HG03565 (cell line): ENCODE data around the gene KLRC4.
"Not testable (repeated sequence)": the region's sequence is repeated elsewhere in the genome, so short reads cannot be mapped to it uniquely, and the experiment has no call there.

Source experiments
- ATAC-seq: cut with Tn5 transposase; IDR thresholded peaks from one replicate; pipeline ENCODE4 v1.9.1; 2021; ENCODE audit warnings: mild to moderate bottlenecking, moderate library complexity; ENCODE audit not compliant: unreplicated experiment

The KLRC4 gene, protein sequence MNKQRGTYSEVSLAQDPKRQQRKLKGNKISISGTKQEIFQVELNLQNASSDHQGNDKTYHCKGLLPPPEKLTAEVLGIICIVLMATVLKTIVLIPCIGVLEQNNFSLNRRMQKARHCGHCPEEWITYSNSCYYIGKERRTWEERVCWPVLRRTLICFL

DNA sequence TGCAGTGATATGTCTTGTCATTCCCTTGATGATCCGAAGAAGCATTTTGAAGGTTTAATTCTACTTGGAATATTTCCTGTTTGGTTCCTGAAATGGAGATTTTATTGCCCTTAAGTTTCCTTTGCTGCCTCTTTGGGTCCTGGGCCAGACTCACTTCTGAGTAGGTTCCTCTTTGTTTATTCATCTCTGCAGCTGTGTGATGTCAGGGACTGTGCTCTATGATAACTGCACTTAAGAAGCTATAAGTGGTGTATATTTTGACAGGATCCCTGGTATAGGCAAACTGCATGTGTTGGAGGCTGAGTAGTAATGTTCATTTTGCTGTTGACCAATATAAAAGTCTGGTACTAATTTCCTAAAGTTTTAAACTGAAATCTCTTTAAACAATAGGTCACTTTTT, at the start of gene KLRC4:
KLRC4 (minus strand) TSS at position 366 of the 400 bp plus-strand sequence; CDS start at position 184, 182 bp downstream.
- ATAC-seq, result no peak

DNA sequence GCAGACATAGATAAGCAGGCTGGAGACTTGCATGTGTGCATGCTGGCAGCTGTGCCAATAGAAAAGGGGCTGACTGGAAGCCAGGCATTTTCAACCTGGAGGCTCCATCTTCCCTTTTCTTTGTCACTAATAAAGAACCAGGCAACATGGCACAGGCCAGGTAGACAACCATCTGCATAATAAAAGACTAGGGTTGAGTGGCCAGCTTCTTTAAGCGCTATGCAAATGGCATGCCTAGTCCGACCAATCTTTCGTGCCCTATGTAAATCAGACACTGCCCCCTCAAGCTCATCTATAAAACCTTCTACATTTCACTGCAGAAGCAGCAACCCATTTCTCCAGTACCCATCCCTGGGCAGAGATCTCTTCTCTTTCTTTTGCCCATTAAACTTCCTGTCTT, 48.2 kb upstream of the KLRC4 start:
- ATAC-seq, result no peak

DNA sequence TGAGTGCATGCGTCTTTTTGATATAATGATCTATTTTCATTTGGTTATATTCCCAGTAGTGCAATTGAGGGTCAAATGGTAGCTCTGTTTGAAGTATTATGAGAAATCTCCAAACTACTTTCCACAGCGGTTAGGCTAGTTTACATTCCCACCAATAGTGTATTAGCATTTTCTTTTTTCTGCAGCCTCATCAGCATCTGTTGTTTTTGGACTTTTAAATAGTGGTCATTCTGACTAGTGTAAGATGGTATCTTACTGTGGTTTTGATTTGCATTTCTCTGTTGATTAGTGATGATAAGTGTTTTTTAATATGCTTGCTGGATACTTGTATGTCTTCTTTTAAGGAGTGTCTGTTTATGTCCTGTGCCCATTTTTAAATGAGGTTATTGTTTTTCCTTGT, 47.3 kb upstream of the KLRC4 start:
- no peak for ATAC-seq

DNA sequence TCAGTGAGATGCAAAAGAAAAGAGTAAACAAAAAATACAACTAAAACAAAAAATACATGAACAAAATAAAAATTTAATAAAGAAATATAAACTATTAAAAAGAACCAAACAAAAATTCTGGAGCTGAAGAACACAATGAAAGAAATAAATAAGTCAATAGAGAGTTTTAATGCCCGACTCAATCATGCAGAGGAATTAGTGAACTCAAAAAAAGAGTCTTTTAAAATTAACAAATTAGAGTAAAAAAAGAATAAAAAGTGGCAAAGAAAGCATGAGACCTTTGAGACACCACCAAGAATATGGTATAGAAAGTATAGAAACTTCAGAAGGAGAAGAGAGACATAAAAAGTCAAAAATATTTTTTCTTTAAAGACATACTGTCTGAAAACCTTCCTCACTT, 46.2 kb upstream of the KLRC4 start:
- ATAC-seq, result no peak

DNA sequence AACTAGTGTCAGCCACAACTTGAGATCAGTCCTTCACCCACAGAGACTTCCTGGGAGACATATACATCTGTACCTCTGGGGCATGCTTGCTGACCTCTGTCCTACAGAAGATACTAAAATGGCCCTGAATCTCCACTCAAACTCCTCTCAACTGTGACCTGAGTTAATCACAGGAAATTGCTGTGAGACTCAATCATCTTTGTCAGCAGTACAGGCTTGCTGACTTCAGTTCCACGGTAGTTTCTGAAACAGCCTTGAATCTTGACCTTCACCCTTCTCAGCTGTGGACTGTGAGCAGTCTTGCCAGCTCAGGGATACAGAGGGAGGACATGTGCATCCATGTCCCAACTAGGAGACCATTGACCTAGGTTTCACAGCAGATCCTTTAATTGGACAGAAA, 45.0 kb upstream of the KLRC4 start:
- ATAC-seq, result no peak

DNA sequence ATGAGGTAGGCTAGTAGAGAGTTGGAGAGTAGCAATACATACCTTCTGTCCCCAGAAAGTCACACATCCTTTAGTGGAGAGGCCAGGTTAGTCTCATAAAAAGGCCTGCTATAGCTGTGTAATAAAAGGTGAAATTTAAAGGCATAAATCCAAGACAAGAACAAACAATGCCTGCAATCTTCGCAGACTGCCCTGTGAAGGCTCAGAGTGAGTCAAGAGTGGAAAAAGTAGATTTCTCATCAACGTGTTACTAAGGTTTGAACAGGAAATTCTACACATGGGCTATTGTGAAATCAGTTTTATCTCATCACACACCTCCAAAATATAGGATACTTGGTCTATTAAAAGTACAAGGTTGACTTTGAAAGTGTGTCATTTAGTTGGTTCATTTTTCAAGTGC, 43.6 kb upstream of the KLRC4 start, which contains the start of gene KLRC1:
KLRC1 (minus strand) TSS at position 222 of the 400 bp plus-strand sequence. CDS start 2,221 bp downstream, outside the sequence.
- no peak for ATAC-seq

DNA sequence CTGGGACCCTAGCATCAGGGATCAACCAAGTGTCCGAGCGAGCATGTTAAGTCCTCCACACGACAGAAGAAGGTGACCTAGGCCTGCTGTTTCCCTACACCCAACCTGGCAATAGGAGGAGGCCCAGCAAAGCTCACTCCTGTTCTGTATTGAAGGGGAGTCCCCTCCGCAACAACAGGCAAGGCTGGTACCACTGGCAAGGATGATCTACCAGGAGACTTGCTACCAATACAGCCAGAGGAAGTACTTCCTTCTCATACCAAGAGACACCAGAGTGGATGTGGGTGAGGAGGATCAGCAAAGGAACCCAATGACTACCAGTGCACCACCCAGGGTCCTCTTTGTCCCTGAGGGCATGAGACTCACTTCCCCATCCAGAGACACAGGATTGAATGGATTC, 38.7 kb upstream of the KLRC4 start:
- no peak for ATAC-seq

DNA sequence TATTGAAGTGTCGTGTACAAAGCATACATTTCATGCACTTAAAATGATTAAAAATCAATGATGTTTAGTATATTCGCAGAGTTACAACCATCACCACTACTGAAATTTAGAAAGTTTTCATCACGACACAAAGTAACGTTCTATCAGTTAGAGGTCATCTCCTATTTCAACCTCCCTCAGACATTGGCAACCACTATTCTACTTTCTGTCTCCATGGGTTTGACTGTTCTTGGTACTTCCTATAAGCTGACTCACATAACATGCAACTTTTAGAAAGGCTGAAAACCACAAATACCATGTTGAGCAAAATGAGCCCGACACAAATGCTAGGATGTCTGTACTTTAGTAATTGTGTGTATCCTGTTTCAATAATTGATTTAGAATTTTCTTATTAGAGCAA, 36.5 kb upstream of the KLRC4 start:
- ATAC-seq, result not testable (repeated sequence)

DNA sequence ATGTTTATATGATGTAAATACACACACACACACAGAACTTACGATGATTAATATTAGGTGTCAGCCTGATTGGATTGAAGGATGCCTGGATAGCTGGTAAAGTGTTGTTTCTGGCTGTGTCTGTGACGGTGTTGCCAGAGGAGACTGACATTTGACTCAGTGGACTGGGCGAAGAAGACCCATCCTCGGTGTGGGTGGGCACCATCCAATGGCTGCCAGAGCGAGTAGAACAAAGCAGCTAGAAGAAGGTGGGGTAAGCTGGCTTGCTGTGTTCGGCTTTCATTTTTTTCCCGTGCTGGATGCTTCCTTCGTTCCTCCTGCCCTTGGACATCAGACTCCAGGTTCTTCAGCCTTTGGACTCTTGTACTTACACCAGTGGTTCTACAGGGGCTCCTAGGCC, 31.6 kb upstream of the KLRC4 start:
- not testable (repeated sequence) for ATAC-seq

DNA sequence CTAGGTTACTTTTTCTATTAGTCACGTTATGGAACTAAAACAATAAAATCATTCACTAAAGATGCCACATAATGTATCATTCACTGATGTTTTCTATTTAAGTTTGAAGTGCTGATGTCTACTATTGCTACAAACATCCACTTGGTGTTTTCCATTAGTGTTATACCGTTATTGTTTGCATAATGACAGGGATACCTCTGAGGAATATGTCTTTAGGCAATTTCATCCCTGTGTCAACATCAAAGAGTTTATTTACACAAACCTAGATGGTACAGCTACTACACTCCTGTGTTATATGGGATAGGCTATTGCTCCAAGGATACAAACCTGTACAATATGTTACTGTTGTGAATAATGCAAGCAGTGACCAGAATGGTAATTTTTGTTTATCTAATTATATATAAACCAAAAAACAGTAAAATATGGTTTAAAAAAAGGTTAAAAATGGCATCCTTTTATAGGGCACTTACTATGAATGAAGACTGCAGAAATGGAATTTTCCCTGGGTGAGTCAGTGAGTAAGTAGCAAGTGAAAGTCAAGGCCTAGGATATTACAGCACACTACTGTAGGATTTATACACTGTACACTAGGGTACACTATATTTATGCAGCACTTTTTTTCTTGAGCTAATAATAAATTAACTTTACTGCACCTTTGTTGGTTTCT, 30.2 kb upstream of the KLRC4 start:
- not testable (repeated sequence) for ATAC-seq

DNA sequence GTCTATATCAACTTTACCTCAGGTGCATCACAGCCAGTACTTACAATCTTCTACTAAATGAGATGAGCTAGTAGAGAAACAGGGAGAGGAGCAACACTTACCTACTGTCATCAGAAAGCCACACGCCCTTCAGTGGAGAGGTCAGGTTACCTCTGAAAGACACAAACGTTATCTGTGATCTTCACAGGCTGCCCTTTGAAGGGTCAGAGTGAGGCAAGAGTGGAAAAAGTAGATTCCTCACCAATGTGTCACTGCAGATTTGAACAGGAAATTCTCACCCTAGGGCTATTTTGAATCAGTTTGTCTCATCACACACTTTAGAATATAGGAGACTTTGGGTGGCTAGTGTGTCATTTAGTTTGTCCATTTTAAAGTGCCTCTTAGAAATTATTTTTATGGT, 28.0 kb upstream of the KLRC4 start:
- not testable (repeated sequence) for ATAC-seq

DNA sequence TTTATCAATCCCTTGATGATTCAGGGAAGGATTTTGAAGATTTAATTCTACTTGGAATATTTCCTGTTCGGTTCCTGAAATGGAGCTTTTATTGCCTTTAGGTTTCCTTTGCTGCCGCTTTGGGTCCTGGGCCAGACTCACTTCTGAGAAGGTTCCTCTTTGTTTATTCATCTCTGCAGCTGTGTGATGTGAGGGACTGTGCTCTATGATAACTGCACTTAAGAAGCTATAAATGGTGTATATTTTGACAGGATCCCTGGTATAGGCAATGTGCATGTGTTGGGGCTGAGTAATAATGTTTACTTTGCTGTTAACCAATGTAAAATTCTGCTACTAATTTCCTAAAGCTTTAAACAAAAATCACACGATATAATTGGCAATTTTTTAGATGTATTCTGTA, 26.3 kb upstream of the KLRC4 start, which contains the start of gene KLRC2:
KLRC2 (minus strand) TSS at position 195 of the 400 bp plus-strand sequence; CDS start at position 171, 24 bp downstream.
- not testable (repeated sequence) for ATAC-seq

DNA sequence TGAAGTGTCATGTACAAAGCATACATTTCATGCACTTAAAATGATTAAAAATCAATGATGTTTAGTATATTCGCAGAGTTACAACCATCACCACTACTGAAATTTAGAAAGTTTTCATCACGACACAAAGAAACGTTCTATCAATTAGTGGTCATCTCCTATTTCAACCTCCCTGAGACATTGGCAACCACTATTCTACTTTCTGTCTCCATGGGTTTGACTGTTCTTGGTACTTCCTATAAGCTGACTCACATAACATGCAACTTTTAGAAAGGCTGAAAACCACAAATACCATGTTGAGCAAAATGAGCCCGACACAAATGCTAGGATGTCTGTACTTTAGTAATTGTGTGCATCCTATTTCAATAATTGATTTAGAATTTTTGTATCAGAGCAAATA, 21.1 kb upstream of the KLRC4 start:
- not testable (repeated sequence) for ATAC-seq

DNA sequence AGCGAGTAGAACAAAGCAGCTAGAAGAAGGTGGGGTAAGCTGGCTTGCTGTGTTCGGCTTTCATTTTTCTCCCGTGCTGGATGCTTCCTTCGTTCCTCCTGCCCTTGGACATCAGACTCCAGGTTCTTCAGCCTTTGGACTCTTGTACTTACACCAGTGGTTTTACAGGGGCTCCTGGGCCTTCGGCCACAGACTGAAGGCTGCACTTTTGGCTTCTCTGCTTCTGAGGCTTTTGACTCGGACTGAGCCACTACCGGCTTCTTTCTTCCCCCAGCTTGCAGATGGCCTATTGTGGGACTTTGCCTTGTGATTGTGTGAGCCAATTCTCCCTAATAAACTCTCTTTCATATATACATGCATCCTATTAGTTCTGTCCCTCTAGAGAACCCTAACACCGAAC, 16.4 kb upstream of the KLRC4 start:
- not testable (repeated sequence) for ATAC-seq

DNA sequence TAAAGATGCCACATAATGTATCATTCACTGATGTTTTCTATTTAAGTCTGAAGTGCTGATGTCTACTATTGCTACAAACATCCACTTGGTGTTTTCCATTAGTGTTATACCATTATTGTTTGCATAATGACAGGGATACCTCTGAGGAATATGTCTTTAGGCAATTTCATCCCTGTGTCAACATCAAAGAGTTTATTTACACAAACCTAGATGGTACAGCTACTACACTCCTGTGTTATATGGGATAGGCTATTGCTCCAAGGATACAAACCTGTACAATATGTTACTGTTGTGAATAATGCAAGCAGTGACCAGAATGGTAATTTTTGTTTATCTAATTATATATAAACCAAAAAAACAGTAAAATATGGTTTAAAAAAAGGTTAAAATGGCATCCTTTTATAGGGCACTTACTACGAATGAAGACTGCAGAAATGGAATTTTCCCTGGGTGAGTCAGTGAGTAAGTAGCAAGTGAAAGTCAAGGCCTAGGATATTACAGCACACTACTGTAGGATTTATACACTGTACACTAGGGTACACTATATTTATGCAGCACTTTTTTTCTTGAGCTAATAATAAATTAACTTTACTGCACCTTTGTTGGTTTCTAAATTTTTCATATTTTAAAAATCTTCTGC, 14.8 kb upstream of the KLRC4 start:
- not testable (repeated sequence) for ATAC-seq

DNA sequence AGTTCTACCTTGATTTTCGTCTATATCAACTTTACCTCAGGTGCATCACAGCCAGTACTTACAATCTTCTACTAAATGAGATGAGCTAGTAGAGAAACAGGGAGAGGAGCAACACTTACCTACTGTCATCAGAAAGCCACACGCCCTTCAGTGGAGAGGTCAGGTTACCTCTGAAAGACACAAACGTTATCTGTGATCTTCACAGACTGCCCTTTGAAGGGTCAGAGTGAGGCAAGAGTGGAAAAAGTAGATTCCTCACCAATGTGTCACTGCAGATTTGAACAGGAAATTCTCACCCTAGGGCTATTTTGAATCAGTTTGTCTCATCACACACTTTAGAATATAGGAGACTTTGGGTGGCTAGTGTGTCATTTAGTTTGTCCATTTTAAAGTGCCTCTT, 12.6 kb upstream of the KLRC4 start:
- not testable (repeated sequence) for ATAC-seq

DNA sequence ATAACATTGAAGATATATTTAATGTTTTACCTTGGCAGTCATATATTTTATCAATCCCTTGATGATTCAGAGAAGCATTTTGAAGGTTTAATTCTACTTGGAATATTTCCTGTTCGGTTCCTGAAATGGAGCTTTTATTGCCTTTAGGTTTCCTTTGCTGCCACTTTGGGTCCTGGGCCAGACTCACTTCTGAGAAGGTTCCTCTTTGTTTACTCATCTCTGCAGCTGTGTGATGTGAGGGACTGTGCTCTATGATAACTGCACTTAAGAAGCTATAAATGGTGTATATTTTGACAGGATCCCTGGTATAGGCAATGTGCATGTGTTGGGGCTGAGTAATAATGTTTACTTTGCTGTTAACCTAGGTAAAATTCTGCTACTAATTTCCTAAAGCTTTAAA, 10.8 kb upstream of the KLRC4 start, which contains the start of gene KLRC3:
KLRC3 (minus strand) TSS at position 262 of the 400 bp plus-strand sequence; CDS start at position 217, 45 bp downstream.
- not testable (repeated sequence) for ATAC-seq

DNA sequence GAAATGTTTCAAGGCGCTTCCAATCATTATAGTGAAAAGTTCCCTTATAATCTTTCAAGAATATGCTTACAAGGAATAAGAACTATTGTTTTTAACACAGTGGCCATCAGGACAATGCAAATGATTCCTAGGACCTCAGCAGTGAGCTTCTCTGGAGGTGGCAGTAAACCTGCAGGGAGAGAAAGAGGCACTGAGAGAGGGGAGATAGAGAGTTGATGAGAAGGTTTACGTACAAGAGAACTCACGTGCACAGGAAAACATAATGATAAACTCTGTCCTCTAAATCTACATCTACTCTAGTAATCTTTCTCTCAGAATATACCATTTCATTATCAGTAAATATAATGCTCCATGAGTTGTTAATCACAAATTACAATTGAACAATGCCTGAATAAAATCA, 715 bp downstream of the KLRC4 start:
- no peak for ATAC-seq

DNA sequence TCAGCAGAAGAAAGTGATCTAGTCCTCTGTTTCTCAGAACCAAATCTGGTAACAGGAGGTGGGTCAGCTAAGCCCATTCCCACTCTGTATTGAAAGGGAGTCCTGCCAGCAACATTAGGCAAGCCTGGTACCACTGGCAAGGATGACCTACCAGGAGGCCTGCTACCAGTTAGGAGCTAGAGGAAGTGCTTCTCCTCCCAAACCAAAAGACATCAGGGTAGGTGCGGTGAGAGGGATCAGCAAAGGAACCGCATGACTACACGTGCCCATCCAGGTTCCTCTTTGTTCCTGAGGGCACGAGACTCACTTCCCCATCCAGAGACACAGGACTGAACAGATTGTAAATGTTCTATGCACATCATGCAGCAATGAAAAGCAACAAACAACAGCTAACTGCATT, 2.8 kb downstream of the KLRC4 start:
- ATAC-seq, result no peak

DNA sequence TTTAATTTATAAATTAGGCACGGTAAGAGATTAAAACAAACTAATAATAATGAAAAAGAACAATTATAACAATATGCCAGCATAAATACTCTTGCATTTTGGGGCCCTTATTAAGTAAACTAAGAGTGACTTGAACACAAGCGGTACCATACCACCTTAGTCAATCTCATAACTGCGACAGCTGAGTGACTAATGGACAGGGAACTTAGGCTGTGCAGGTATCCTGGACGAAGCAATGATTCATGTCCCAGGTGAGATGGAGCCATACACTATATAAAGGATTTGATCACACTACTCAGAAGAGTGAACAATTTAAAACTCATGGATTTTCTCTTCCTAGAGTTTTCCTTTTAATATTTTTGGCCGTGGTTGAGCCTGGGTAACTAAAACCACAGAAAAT, 4.3 kb downstream of the KLRC4 start:
- no peak for ATAC-seq

DNA sequence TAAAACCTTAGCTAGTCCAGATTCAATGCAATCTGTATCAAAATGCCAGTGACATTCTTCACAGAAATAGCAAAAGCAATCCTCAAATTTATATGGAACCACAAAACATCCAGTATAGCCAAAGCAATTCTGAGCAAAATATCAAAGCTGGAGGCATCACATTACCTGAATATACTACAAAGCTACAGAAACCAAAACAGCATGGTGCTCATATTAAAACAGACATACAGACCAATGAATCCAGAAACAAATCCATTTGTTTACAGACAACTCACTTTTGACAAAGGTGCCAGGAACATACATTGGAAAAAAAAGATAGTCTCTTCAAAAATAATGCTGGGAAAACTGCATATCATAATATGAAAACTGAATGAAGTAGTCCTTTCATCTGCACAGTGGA, 4.8 kb downstream of the KLRC4 start:
- ATAC-seq, result no peak

DNA sequence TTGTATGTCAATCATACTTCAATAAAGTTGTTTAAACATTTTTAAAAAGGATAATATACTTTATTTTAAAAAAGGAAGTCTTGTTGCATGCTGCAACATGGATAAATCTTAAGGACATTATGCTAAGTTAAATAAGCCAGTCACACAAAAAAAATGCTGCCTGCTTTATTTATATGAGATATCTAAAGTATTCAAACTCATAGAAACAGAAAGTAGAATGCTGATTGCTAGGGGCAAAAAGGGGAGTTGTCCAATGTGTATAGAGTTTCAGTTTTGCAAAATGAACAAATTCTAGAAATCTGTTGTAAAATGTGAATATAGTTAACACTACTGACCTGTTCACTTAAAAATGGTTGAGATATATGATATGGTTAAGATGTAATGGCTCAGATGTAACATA, 8.7 kb downstream of the KLRC4 start:
- no peak for ATAC-seq
